HG03520 (cell line): Measurements from ENCODE around the gene ABCA12.

Experiments used
- ATAC-seq: cut with Tn5 transposase; IDR thresholded peaks from one replicate; pipeline ENCODE4 v1.9.1; 2021; ENCODE audit warnings: mild to moderate bottlenecking, moderate library complexity; ENCODE audit not compliant: unreplicated experiment

Gene ABCA12

DNA sequence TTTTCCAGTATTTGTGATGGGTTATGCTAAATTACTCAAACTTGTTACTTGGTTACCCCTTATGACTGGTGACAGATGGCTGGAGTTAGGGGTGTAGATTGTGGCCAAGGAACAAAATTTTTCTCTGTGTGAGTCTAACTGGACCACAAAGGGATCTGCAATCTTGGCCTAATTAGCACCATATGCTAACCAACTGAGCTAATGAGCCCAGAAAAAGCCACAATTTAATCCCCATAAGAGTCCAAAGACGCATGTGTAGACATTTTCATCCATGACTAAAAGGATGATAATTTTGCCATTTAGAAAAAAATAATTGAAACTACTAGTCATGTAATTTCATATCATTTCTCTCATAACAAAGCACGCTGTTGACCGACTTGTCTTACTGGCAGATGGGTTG is 151.2 kb downstream of the ABCA12 start:
- no peak for ATAC-seq

GRCh38 chr2:214985619-214986018 is 152.8 kb downstream of the ABCA12 start:
- ATAC-seq, result no peak

- ATAC-seq, result no peak
Observed at GRCh38 chr2:214966420-214966819, 172.0 kb downstream of the ABCA12 start.

DNA sequence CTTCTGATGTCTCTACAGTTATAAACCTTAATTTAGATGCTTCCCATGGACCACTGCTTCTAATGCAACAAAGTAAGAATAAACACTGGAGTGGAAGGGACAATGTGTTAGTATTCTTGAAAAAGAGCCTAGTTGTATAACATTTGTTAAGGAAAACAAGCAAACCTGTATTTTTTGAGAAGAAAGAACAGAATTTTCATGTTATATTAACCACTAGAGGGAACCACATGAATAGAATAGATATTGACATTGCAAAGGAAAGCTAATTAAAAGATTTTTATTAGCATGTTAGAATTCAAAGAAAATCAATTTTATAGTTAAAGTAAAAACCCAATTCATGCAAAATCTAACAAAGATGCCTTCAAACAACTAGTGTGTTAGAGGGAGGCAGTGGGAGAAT is 177.7 kb downstream of the ABCA12 start:
- ATAC-seq, result no peak

- ATAC-seq, result no peak
Observed at GRCh38 chr2:214946949-214947348, 191.5 kb downstream of the ABCA12 start.

GRCh38 chr2:214934006-214934405 is 204.4 kb downstream of the ABCA12 start:
- no peak for ATAC-seq

DNA sequence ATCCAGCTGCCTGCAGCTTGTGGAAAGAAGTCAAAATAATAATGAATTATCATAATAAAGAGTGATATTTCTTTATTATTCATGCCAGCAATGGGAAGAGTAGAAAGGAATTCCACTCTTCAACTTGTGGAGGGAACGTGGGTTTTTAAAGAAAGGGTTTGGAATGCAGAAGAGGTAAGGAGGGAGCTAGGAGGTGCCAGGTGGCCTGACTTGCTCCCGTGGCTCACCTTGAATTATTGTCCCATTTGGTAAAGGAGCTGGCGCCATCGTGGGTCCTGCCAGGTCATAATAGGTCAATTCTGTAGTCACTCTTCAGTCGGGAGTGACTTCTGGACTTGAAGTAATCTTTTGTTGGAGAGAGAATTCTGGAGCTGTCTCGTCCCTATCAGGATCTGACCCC is 233.8 kb downstream of the ABCA12 start:
- no peak for ATAC-seq

GRCh38 chr2:214904176-214904575 is 234.2 kb downstream of the ABCA12 start:
- no peak for ATAC-seq

DNA sequence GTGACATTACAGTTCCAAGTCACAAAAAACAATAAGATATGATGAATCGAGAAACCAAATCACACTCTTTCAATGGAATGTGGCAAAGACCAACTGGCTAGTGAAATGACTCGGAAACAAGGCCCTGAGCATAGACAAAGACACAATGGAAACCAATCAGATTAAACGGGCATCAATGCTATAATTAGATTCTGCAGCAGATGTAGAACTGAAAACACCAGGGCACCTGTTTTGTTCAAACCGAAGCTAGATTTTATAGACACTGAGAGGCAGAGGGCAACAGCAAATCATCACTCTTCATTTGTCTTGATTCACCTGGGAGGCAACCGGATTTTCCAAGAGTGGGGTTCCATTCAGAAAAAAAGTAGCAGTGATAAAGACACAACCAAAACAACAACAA is 236.1 kb downstream of the ABCA12 start:
- no peak for ATAC-seq

- ATAC-seq, result no peak
Observed at GRCh38 chr2:214899751-214900150, 238.7 kb downstream of the ABCA12 start.

DNA sequence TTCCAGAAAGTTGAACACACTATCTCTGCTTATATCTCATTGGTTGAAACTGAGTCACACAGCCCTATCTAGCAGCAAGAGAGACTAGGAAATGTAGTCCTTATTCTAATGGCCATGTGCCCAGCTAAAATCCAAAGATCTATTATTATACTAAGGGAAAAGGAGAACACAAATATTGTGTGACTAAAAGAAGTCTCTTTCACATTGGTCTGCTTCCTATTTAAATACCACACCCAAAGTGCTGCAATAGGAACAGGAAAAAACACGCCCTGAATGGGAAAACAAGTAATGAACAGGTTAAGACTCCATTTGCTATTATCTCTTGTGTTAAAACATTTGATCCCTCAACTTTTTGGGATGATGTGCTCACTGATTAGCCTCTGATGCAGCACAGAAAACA is 242.2 kb downstream of the ABCA12 start:
- no peak for ATAC-seq

DNA sequence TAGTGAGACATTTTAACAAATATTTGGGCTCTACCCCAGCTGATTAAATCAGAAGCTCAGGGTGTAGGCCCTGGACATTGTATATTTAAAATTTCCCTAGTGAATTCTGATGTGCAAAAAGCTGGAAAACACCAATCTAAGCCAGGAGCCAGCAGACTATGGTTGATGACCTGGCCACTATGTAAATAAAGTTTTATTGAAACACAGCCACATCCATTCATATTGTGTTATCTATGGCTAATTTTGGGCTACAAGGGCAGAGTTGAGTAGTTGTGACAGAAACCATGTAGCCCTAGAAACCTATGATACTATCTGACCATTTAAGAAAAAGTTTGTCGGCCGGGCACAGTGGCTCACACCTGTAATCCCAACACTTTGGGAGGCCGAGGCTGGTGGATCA is 243.0 kb downstream of the ABCA12 start:
- ATAC-seq, result no peak

DNA sequence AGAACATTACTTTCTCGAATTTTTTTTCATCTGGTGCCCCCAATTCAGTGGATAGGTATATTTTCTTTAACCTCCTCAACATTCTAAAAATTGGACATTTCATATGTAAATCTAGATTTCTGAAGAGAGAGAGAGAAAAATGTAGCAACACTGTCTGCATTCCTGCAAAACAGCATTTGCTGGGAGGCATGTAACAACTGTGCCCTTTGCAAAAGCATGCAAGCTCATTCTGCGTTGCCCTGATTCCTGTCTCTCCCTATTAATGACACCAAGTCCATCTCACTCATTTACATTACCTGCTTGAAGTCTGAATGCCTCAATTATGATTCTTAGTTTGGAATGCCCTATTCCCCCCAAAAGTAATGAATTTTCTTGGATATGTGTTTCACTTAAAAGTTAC is 249.1 kb downstream of the ABCA12 start:
- ATAC-seq, result no peak

GRCh38 chr2:214881647-214882202 is 256.7 kb downstream of the ABCA12 start:
- no peak for ATAC-seq
